WI38 (cell line): ENCODE measurements around the gene SLC6A12.

Experiments
- H3K4me3 ChIP-seq: 2 replicates; pipeline ENCODE4 v1.5.1; 2011; ENCODE audit warnings: low read depth, mild to moderate bottlenecking, control low read depth, low read length
- CTCF ChIP-seq: IDR thresholded peaks from 2 replicates; pipeline ENCODE4 v1.5.1; 2012; ENCODE audit warnings: low read depth, mild to moderate bottlenecking, control low read depth, low read length

The SLC6A12 gene

DNA sequence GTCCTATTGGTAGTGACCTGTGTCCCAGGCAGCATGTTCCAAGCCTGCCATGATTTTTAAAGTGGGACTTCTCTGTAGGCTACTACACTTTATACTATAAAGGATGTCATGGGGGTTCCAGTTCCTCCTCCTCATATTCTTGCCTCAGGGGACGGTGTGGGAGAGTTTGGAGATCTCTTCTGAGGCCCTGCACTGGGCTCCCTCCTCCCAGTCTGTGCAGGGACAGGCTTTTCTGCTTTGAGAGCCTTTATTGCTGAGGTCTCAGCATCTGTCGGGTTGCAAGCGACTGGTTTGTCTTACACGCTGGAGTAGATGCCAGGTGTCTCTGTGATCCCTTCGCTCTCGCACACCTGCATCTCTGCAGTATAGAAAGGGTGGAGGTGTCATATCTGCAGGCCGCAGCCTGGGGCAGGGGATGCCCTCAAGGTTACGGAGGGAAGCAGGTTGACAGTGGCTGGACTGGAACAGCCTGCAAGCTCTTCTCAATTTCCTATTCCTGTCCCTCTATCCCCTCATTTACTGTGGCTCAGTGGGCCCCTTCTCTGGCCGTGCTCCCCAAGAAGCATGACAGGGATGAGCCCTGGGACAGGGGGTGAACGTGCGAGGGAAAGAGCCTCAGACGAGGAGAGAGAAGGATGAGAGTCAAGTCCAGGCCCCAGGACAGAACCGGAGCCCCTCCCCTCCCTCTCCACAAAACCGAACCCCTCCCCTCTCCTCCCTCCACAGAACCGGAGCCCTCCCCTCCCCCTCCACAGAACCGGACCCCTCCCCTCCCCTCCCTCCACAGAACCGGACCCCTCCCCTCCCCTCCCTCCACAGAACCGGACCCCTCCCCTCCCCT, 51.3 kb downstream of the SLC6A12 start:
- no peak overlapping the region for H3K4me3 ChIP-seq
- TF ChIP-seq CTCF: no peak

GRCh38 chr12:161823-162222, 52.1 kb downstream of the SLC6A12 start:
- H3K4me3 ChIP-seq: no peak overlapping the region
- no peak for TF ChIP-seq CTCF

DNA sequence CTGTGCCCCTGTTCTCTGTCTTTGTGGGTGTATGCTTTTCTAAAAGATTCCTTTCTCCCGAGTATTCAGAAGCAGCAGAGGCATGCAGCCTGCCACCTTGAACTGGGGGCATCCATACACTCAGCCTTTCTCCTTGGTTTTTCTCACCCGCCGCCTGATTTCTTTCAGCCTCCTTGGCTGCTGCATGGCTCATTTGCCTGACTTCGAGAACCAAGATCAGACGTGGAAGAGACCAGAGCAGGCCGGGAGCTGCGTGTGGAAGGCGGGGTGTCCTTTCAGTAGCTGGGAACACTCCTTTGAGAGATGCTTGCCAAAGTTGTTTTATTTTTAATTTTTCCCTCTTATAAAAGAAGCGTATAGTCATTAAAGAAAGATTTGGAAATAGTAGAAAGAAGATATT, 53.1 kb downstream of the SLC6A12 start:
- H3K4me3 ChIP-seq: no peak overlapping the region
- TF ChIP-seq CTCF: no peak

DNA sequence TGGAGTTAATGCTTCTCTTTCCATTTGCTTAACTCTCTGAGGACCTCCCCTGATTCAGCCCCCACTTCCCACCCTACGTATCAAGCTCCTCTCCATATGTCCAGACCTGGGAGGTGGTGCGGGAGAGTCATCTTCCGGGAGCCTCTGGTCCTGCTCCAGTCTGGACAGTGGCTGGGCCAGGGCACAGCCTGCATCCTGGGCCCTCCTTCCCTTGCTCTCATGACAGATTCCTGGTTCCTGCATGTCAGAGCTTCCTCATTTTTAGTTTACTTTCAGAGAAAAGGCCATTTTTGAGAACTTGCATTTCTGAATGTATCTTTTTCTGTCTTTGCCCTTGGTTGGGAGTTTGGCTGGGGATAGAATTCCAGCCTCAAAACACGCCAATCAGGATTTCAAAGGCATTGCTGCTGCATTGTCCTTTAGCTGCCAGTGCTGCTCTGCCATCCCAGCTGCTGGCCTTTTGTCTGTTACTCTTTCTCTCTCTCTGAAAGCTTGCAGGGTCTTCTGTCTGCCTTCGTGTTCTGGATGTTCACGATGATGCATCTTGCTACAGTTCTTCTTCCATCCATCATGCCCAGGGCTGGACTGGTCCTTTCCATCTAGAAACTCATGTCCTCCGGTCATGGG, 54.7 kb downstream of the SLC6A12 start:
- TF ChIP-seq CTCF: no peak
- H3K4me3 ChIP-seq: no peak overlapping the region

DNA sequence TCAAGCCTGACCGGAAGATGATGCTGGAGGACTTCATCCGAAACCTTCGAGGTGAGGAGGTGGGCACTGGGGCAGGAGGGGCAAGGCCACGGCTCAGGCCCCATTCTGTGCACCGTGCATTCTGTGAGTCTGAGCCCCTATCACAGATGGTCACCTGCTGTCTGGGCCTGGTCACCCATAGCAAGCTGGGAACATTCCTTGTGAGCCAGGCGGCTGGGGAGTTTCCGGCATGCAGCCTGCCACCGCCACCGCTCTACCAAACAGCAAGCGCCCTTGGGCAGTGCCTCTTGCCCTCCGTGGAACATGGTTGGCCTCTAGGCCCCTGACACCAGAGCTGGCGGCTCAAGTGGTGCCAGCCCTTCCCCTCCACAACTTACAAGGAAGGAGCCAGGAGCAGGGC, 56.3 kb downstream of the SLC6A12 start:
- no peak overlapping the region for H3K4me3 ChIP-seq
- no peak for TF ChIP-seq CTCF

- TF ChIP-seq CTCF: no peak
- H3K4me3 ChIP-seq: no peak overlapping the region
Observed at GRCh38 chr12:156945-157344, 57.0 kb downstream of the SLC6A12 start.

- H3K4me3 ChIP-seq: no peak overlapping the region
- no peak for TF ChIP-seq CTCF
Observed at GRCh38 chr12:155646-156045, 58.3 kb downstream of the SLC6A12 start.
